Measurements from ENCODE around the gene SLIT3.

Gene SLIT3

DNA sequence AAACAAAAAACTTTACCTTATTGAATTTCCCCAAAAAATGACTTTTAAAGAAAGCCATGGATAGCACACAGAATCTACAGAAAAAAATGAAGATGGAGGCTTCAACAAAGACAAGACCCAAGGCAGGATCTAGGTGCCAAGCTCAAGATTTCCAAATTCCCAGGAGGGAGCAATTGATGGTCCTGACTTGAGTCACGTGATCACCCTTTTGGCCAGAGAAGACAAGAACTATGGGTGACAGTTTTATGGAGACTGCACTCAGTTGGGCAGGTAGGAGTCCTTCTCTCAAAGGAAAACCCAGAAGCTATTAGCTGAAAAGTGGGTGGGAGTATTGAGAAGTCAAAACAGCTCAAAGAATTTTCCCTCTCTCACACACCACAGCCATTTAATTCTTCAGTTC lies 3.2 kb upstream of the SLIT3 start (continued):
- TF ChIP-seq, protein P1, sequence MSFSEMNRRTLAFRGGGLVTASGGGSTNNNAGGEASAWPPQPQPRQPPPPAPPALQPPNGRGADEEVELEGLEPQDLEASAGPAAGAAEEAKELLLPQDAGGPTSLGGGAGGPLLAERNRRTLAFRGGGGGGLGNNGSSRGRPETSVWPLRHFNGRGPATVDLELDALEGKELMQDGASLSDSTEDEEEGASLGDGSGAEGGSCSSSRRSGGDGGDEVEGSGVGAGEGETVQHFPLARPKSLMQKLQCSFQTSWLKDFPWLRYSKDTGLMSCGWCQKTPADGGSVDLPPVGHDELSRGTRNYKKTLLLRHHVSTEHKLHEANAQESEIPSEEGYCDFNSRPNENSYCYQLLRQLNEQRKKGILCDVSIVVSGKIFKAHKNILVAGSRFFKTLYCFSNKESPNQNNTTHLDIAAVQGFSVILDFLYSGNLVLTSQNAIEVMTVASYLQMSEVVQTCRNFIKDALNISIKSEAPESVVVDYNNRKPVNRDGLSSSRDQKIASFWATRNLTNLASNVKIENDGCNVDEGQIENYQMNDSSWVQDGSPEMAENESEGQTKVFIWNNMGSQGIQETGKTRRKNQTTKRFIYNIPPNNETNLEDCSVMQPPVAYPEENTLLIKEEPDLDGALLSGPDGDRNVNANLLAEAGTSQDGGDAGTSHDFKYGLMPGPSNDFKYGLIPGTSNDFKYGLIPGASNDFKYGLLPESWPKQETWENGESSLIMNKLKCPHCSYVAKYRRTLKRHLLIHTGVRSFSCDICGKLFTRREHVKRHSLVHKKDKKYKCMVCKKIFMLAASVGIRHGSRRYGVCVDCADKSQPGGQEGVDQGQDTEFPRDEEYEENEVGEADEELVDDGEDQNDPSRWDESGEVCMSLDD (tag by site-specific recombination; IDR thresholded peaks at IDR 0.05): no peak
- TF ChIP-seq ZXDB (tag by site-specific recombination; IDR thresholded peaks at IDR 0.05) (no peak), ZNF701 (tag by site-specific recombination; IDR thresholded peaks at IDR 0.05) (no peak), ZNF133 (tag by site-specific recombination; IDR thresholded peaks at IDR 0.05) (no peak), ZBTB20 (tag by site-specific recombination; IDR thresholded peaks at IDR 0.05) (no peak), SCRT2 (tag by site-specific recombination; IDR thresholded peaks at IDR 0.05) (no peak), SP2 (tag by site-specific recombination; IDR thresholded peaks at IDR 0.05) (no peak)

- TF ChIP-seq ZSCAN4 (tag by site-specific recombination; IDR thresholded peaks at IDR 0.05) (no peak), GLI2 (tag by site-specific recombination; IDR thresholded peaks at IDR 0.05; ENCODE audit: borderline replicate concordance, low read depth) (no peak), ZNF398 (tag by site-specific recombination; IDR thresholded peaks at IDR 0.05) (no peak), ZNF335 (tag by site-specific recombination; conservative IDR thresholded peaks at IDR 0.05) (no peak), ZNF596 (tag by site-specific recombination; IDR thresholded peaks at IDR 0.05) (no peak), ZNF658 (tag by site-specific recombination; IDR thresholded peaks at IDR 0.05) (no peak), ZNF169 (tag by site-specific recombination; IDR thresholded peaks at IDR 0.05) (no peak)
- TF ChIP-seq, protein P2, sequence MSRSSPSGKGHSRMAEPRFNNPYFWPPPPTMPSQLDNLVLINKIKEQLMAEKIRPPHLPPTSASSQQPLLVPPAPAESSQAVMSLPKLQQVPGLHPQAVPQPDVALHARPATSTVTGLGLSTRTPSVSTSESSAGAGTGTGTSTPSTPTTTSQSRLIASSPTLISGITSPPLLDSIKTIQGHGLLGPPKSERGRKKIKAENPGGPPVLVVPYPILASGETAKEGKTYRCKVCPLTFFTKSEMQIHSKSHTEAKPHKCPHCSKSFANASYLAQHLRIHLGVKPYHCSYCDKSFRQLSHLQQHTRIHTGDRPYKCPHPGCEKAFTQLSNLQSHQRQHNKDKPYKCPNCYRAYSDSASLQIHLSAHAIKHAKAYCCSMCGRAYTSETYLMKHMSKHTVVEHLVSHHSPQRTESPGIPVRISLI (tag by site-specific recombination; IDR thresholded peaks at IDR 0.05): no peak
- H3K36me3 ChIP-seq (ENCODE audit: control insufficient read depth in 2 of 2, insufficient read depth in 1 of 2, low read length in 2 of 2): no peaks in the 10 kb centered on the region
- ChIA-PET POLR2A (no interaction called here), CTCF (interaction anchor here (0.6 to 4.2 kb wide), 24 partner anchors 10 to 360 kb away, joined by 3 to 25 read pairs (median 4); no protein-coding TSS in a partner anchor)
- H3K4me3 ChIP-seq (ENCODE audit: low read depth, low read length): no peak overlapping the region
- H3K4me1 ChIP-seq (ENCODE audit: control insufficient read depth, insufficient read depth, low read length): peaks cover 5% of the 10 kb centered on the region; the same call in 1 of the 2 replicates
- no peak overlapping the region for H3K27ac ChIP-seq (ENCODE audit: extremely low read depth, low read depth, low read length)
- no peaks in the 10 kb centered on the region for H3K9me3 ChIP-seq (ENCODE audit: control insufficient read depth, insufficient read depth, low read depth, low read length)
These were observed 2.2 kb upstream of the SLIT3 start for GRCh38 chr5:169303119-169303515.

DNA sequence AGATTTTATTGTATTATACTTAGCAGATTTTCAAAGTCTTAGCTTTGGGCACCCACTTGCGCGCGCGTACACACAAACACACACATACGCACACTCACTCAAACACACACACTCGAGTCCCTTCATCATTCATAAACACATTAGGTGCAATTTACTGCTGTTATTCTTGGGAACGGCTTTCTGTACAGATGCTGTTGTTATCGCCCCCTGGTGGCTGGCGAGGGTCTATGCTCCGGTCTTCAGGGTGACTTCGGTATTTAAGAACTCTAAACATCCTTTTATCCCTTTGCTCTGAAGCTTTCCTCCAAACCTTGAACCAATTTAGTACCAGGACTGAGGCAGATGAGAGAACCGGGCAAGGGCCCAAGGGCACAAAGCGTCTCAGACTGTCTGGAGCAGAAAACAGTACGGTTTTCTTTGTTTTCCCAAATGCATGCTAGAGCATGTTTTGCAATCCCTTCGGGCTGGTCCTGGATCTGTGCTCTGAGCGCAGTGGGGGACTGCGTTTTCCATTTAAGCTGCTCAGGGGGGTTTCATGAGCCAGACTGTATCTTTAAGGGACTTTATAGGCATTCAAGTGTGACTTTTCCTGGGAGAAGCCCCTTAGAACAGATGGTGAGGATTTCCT lies 1.7 kb upstream of the SLIT3 start:
- no peaks in the 10 kb centered on the region for H3K9me3 ChIP-seq (ENCODE audit: control insufficient read depth, insufficient read depth, low read depth, low read length)
- POLR2A ChIA-PET: no interaction called here
- no peak overlapping the region for H3K4me3 ChIP-seq (ENCODE audit: low read depth, low read length)
- no peak overlapping the region for H3K27ac ChIP-seq (ENCODE audit: extremely low read depth, low read depth, low read length)
- H3K36me3 ChIP-seq (ENCODE audit: control insufficient read depth in 2 of 2, insufficient read depth in 1 of 2, low read length in 2 of 2): no peaks in the 10 kb centered on the region
- H3K4me1 ChIP-seq (ENCODE audit: control insufficient read depth, insufficient read depth, low read length): peaks cover 5% of the 10 kb centered on the region; the same call in 1 of the 2 replicates
- CTCF ChIA-PET: interaction anchor here (0.5 to 4.2 kb wide), 33 partner anchors 8 to 416 kb away, joined by 3 to 25 read pairs (median 4); no protein-coding TSS in a partner anchor
- TF ChIP-seq ZNF561 (tag by site-specific recombination; IDR thresholded peaks at IDR 0.05; ENCODE audit: borderline replicate concordance): 0 out of 2 replicates have a peak, but pooled peaks have one; percentile 51
- TF ChIP-seq ZNF513 (tag by site-specific recombination; IDR thresholded peaks at IDR 0.05): 0 out of 2 replicates have a peak, but pooled peaks have one; percentile 33
- peak; percentile 29; the same call in 1 of the 2 replicates for TF ChIP-seq TRIM28 (IDR thresholded peaks at IDR 0.05; ENCODE audit: borderline replicate concordance, low read length)
- TF ChIP-seq ZNF664 (tag by site-specific recombination; IDR thresholded peaks at IDR 0.05): no peak
- peak; percentile 84 for TF ChIP-seq ZSCAN4 (tag by site-specific recombination; IDR thresholded peaks at IDR 0.05)
- TF ChIP-seq ZNF2 (tag by site-specific recombination; IDR thresholded peaks at IDR 0.05): 0 out of 2 replicates have a peak, but pooled peaks have one; percentile 54
- 0 out of 2 replicates have a peak, but pooled peaks have one; percentile 29 for TF ChIP-seq ZBTB8A (tag by site-specific recombination; IDR thresholded peaks at IDR 0.05)
- 0 out of 2 replicates have a peak, but pooled peaks have one; percentile 26 for TF ChIP-seq SP7 (tag by site-specific recombination; IDR thresholded peaks at IDR 0.05)
